GM08714 (cell line): ENCODE measurements around the gene ZNF763.
A peak's percentile ranks its signal among the peaks of the same experiment; 100 is the strongest.
"Not testable (repeated sequence)": the region's sequence is repeated elsewhere in the genome, so short reads cannot be mapped to it uniquely, and the experiment has no call there.

ENCODE experiments used
- H3K4me3 ChIP-seq: fragments of 200-500 bp; sonication (Bioruptor generic); 2 replicates; pipeline ENCODE4 v1.5.1; 2014; ENCODE audit warnings: mild to moderate bottlenecking, low read length, inconsistent platforms
- ZNF274 ChIP-seq: IDR thresholded peaks from 2 replicates; pipeline ENCODE4 v1.6.1; 2012; ENCODE audit warnings: mild to moderate bottlenecking, low read depth, low read length

Gene ZNF763

DNA sequence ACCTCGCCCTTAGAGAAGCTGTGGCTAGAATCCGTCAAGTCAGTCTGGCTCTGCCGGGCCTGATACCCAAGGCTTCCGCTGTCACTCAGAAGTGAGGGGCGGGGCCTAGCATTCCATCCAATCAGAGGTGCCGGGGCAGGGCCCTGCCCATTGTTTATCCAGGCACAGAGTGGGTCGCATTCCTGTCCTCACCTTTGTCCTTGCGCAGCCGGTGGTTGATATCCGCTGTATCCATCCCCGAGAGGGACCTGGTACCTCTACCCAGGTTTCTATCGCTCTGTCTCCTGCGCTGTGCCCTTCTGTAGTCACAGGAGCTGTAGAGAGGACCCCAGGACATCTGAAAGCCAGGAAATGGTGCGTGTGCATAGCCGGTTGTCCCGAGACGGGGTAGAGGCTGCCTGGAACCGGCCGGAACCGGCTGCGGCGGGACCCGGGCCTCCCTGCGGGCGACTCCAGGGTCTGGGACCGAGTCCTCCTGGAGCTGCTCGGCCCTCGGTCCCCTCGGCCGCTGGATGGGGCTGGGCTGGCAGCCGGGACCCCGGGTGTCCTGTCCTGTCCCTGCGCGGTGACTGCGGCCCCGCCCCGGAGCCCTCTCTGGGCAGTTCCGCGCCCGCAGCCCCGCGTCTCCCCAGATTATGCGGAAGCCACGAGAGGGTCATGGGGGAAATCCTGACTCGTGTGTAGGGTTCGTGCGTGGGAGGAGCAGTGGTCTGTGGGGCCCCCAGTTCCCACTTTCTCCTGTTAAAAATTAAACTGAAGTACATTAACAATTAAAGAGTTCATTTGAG, at the start of gene ZNF763:
Gene ZNF763 (plus strand): TSS at position 183 of the 788 bp plus-strand sequence. CDS start 169 bp downstream, at position 352.
- no peak for TF ChIP-seq ZNF274
- H3K4me3 ChIP-seq, result peak within 1 kb of the TSS; percentile 69; the same call in 1 of the 2 replicates

GRCh38 chr19:11921852-11922495, 42.9 kb upstream of the ZNF763 start:
- no peak overlapping the region for H3K4me3 ChIP-seq
- no peak for TF ChIP-seq ZNF274

DNA sequence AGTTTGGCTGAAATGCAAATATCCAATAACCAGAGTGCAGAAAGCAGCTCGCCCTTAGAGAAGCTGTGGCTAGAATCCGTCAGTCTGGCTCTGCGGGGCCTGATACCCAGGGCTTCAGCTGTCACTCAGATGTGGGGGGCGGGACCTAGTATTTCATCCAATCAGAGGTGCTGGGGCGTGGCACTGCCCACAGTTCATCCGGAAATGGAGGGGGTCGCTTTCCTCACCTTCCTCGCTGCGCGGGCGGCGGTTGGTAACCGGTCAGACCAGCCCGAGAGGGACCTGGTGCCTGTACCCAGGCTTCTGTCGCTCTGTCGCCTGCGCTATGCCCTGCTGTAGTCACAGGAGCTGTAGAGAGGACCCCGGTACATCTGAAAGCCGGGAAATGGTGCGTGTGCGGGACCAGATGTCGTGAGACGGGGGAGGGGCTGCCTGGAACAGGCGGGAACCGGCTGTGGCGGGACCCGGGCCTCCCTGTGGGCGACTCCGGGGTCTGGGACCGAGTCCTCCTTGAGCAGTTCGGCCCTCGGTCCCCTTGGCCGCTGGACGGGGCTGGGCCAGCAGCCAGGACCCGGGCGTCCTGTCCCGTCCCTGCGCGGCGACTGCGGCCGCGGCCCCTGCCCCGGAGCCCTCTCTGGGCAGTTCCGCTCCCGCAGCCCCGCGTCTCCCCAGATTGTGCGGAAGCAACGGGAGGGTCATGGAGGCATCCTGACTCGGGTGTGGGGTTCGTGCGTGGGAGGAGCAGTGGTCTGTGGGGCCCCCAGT, 39.8 kb upstream of the ZNF763 start, which contains the start of gene ZNF700:
Gene ZNF700 (plus strand): TSS at position 222 of the 765 bp plus-strand sequence. CDS start 104 bp downstream, at position 326.
- peak within 1 kb of the TSS; percentile 70 for H3K4me3 ChIP-seq
- no peak for TF ChIP-seq ZNF274

GRCh38 chr19:11925651-11926187, 39.1 kb upstream of the ZNF763 start:
- peak overlapping the region; percentile 70 for H3K4me3 ChIP-seq

DNA sequence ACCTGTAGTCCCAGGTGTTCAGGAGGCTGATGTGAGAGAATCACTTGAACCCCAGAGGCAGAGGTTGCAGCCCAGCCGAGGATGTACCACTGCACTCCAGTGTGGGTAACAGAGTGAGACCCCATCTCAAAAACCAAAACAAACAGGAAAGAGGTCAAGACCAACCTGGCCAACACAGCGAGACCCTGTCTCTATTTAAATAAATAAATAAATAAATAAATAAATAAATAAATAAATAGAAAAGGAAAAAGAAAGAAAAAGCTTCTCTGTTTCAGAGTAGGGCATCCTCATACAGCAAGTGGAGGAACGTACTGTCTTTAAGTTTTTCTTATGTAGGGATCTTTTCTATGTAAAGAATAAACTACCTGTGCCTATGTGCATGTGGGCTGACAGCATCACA, 37.6 kb upstream of the ZNF763 start:
- no peak for TF ChIP-seq ZNF274
- no peak overlapping the region; the same call in 1 of the 2 replicates for H3K4me3 ChIP-seq

DNA sequence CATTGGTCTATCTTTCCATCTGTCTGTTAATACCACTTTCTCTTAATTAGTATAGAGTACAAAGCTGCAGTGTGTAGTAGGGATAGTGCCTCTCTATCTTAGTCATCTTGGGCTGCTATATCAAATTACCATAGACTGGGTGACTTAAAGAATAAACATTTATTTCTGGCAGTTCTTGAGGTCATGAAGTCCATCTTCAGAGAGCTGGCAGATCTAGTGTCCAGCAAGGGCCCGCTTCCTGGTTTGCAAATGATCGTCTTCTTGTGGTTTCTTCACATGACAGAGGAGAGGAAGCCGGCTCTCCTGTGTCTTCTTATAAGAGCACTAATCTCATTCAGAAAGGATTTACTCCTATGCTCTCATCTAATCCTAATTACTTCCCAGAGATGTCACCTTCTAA, 33.8 kb upstream of the ZNF763 start:
- H3K4me3 ChIP-seq, result no peak overlapping the region
- no peak for TF ChIP-seq ZNF274

DNA sequence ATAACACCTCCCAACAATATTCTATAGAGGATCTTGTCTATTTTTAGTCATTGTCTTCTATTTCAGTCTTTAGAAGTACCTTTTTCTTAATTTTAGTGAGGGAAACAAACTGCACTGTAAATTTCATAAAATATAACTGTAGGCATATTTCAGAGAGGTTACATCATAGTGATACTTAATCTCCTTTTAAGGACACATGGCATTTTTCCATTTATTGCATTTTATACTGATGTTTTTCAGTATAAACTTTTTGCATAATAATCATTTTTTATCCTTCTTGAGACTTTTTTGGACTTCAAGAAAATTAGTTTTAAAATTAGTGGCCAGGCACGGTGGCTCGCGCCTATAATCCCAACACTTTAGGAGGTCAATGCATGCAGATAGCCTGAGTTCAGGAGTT, 33.3 kb upstream of the ZNF763 start:
- no peak for TF ChIP-seq ZNF274
- H3K4me3 ChIP-seq, result no peak overlapping the region

GRCh38 chr19:11935829-11936228, 29.0 kb upstream of the ZNF763 start:
- H3K4me3 ChIP-seq, result not testable (repeated sequence)

GRCh38 chr19:11938383-11938782, 26.5 kb upstream of the ZNF763 start:
- H3K4me3 ChIP-seq, result not testable (repeated sequence)

DNA sequence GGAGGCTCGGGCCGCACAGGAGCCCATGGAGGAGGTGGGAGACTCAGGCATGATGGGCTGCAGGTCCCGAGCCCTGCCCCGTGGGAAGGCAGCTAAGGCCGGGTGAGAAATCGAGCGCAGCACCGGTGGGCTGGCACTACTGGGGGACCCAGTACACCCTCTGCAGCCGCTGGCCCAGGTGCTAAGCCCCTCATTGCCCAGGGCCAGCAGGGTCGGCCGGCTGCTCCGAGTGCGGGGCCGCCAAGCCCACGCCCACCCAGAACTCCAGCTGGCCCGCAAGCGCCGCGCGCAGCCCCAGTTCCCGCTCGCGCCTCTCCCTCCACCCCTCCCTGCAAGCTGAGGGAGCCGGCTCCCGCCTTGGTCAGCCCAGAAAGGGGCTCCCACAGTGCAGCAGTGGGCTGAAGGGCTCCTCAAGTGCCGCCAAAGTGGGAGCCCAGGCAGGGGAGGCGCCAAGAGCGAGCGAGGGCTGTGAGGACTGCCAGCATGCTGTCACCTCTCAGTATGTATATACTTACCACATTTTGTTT, 23.4 kb upstream of the ZNF763 start:
- H3K4me3 ChIP-seq, result not testable (repeated sequence)

- TF ChIP-seq ZNF274, result no peak
Observed at GRCh38 chr19:11942008-11942842, 22.6 kb upstream of the ZNF763 start.

GRCh38 chr19:11942843-11943108, 22.1 kb upstream of the ZNF763 start:
- no peak overlapping the region for H3K4me3 ChIP-seq
- TF ChIP-seq ZNF274, result 0 out of 2 replicates have a peak, but pooled peaks have one; percentile 24

More at GRCh38 chr19:11942008-11942842, 22.6 kb upstream of the ZNF763 start:
- no peak overlapping the region for H3K4me3 ChIP-seq

- H3K4me3 ChIP-seq, result no peak overlapping the region
- TF ChIP-seq ZNF274, result no peak
Observed at GRCh38 chr19:11944656-11945055, 20.2 kb upstream of the ZNF763 start.

GRCh38 chr19:11948646-11949045, 16.2 kb upstream of the ZNF763 start:
- H3K4me3 ChIP-seq, result no peak overlapping the region
- TF ChIP-seq ZNF274, result no peak
